ENCODE results near the gene CAMSAP1. TPM values are rescaled to one million over a fixed set of nuclear protein-coding genes. Genes with fewer than 3 reads are reported as not detected.

Gene CAMSAP1
- total RNA-seq, 1 donor from 2014 or later: 34.8 TPM

DNA sequence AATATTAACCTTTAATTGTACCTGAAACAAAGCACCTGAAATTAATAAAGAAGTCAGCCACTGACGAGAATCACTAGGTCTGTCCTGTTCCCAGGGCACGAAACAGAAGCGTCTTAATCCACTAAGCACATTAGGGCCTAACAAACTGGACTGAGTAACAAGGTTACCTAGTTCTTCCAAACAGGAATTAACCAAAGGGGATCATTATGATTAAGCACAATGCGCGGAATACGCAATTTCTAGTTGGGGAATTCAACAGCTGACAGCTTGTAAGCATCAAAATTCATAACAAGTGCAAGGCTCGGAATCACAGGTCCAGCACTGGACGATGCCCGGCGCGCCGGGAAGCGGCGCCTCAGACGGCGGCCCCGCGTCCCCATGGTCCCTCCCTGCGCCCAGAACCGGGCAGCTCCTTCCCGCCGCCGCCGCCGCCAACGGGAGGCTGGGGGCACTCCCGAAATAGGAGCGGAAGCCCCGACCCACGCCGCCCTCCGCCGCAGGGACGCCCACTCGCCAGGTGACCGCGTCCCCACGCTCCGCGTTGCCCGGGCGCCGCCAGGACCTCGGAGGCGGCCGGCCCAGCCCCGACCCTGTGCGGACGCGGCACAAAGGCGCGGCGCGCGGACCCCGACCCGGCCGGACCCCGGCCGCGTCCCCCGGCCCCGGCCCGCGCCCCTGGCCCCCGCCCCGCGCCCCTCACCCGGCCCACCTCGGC, 898 bp downstream of the CAMSAP1 start:
- H3K27ac Mint-ChIP-seq (ENCODE audit: unreplicated experiment): peak overlapping the region; percentile 16
- H3K4me1 Mint-ChIP-seq (ENCODE audit: low read depth, unreplicated experiment): peaks cover 14% of the 10 kb centered on the region
- peak overlapping the region; percentile 68 for H3K4me3 ChIP-seq (ENCODE audit: insufficient read depth, low read depth, low read length)
- H3K79me2 ChIP-seq (ENCODE audit: insufficient read depth, low read length): peaks cover 82% of the 10 kb centered on the region
- H3K9me3 Mint-ChIP-seq (ENCODE audit: unreplicated experiment): peaks cover 15% of the 10 kb centered on the region
- peak overlapping the region; percentile 89 for H3K4me3 Mint-ChIP-seq (ENCODE audit: unreplicated experiment)
- peak overlapping the region; percentile 58 for H3K9ac ChIP-seq (ENCODE audit: low read length)
- peaks cover 27% of the 10 kb centered on the region for H3K4me1 ChIP-seq (ENCODE audit: insufficient read depth, low read length)
- no peak overlapping the region for H2AFZ ChIP-seq (ENCODE audit: low read depth, low read length)
- FAIRE-seq: no peak
- no peaks in the 10 kb centered on the region for H3K27me3 ChIP-seq (ENCODE audit: insufficient read depth, low read length)
- H3K4me2 ChIP-seq (ENCODE audit: low read length): peak overlapping the region; percentile 81
- H4K20me1 ChIP-seq (ENCODE audit: insufficient read depth, low read length): peaks cover 71% of the 10 kb centered on the region
- TF ChIP-seq EZH2 (IDR thresholded peaks at IDR 0.05; ENCODE audit: insufficient read depth, low read length): no peak
- TF ChIP-seq, protein P1, sequence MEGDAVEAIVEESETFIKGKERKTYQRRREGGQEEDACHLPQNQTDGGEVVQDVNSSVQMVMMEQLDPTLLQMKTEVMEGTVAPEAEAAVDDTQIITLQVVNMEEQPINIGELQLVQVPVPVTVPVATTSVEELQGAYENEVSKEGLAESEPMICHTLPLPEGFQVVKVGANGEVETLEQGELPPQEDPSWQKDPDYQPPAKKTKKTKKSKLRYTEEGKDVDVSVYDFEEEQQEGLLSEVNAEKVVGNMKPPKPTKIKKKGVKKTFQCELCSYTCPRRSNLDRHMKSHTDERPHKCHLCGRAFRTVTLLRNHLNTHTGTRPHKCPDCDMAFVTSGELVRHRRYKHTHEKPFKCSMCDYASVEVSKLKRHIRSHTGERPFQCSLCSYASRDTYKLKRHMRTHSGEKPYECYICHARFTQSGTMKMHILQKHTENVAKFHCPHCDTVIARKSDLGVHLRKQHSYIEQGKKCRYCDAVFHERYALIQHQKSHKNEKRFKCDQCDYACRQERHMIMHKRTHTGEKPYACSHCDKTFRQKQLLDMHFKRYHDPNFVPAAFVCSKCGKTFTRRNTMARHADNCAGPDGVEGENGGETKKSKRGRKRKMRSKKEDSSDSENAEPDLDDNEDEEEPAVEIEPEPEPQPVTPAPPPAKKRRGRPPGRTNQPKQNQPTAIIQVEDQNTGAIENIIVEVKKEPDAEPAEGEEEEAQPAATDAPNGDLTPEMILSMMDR (IDR thresholded peaks at IDR 0.05; ENCODE audit: insufficient read depth, low read depth, low read length): no peak
- no peaks in the 10 kb centered on the region for H3K9me3 ChIP-seq (ENCODE audit: insufficient read depth, low read depth, low read length)
- peak; percentile 45 for DNase-seq (ENCODE audit: low read depth)
- H3K36me3 ChIP-seq (ENCODE audit: insufficient read depth, low read length): peaks cover 3% of the 10 kb centered on the region
- H3K27ac ChIP-seq (ENCODE audit: low read depth, low read length): no peak overlapping the region
- H3K27me3 Mint-ChIP-seq (ENCODE audit: low read depth, unreplicated experiment): no peaks in the 10 kb centered on the region
- H3K36me3 Mint-ChIP-seq (ENCODE audit: low read depth, unreplicated experiment): peaks cover 29% of the 10 kb centered on the region

DNA sequence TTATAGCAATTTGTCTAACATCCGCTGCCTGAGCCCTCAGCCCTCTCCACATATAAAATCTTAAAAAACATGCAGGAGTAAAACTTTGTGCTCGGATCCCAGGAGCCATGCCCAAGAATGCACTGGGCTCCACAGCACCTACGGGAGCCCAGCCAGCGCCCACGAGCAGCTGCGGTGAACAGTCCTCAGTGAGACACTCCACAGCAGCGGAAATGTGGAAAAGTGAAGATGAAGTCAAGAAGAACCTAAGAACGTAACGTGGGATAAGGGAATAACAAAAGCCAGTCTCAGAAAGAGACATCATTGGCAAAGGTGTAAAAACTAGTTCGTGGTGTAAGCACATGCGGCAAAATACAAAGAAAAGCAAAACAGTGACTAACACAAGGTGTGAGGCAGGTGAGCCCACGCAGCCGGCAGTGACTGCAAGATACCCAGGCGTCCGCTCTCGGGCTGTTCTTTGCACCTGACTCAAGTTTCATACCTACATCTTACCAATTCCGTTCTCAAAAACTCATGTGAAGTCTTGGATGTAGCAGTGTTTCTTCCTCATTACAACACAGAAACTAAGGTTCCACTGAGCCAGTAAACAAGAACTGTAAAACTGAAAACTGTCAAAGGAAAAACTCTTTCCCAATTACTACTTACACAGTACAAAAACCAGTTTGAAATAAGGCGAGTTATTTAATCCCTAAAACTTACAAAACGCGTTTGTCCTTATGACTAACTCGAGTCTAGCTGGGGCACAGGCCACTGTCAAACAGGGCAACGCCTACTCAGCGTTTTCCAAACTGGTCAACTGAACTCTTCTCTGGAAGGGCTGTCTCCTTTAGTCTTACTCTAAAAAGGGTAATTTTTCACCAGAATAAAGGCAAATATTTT, 1.7 kb downstream of the CAMSAP1 start:
- Mint-ChIP-seq H3K36me3 (ENCODE audit: low read depth, unreplicated experiment) (peaks cover 21% of the 10 kb centered on the region), H3K4me3 (ENCODE audit: unreplicated experiment) (peak overlapping the region; percentile 89)

More for the DNA sequence above, 1.7 kb downstream of the CAMSAP1 start:
- Histone ChIP-seq H3K27me3 (ENCODE audit: insufficient read depth, low read length) (no peaks in the 10 kb centered on the region), H3K79me2 (ENCODE audit: insufficient read depth, low read length) (peaks cover 84% of the 10 kb centered on the region), H3K4me1 (ENCODE audit: insufficient read depth, low read length) (peaks cover 27% of the 10 kb centered on the region), H3K4me2 (ENCODE audit: low read length) (peak overlapping the region; percentile 81), H3K27ac (ENCODE audit: low read depth, low read length) (peak overlapping the region; percentile 22), H4K20me1 (ENCODE audit: insufficient read depth, low read length) (peaks cover 72% of the 10 kb centered on the region), H3K9me3 (ENCODE audit: insufficient read depth, low read depth, low read length) (no peaks in the 10 kb centered on the region), H3K4me3 (ENCODE audit: insufficient read depth, low read depth, low read length) (peak overlapping the region; percentile 68), H3K9ac (ENCODE audit: low read length) (peak overlapping the region; percentile 58), H3K36me3 (ENCODE audit: insufficient read depth, low read length) (peaks cover 2% of the 10 kb centered on the region), H2AFZ (ENCODE audit: low read depth, low read length) (no peak overlapping the region)
- no peak for FAIRE-seq
- no peak for DNase-seq (ENCODE audit: low read depth)
- H3K9me3 Mint-ChIP-seq (ENCODE audit: unreplicated experiment): peaks cover 14% of the 10 kb centered on the region
- no peaks in the 10 kb centered on the region for H3K27me3 Mint-ChIP-seq (ENCODE audit: low read depth, unreplicated experiment)
- peak overlapping the region; percentile 16 for H3K27ac Mint-ChIP-seq (ENCODE audit: unreplicated experiment)
- H3K4me1 Mint-ChIP-seq (ENCODE audit: low read depth, unreplicated experiment): peaks cover 16% of the 10 kb centered on the region
- TF ChIP-seq EZH2 (IDR thresholded peaks at IDR 0.05; ENCODE audit: insufficient read depth, low read length): no peak
- TF ChIP-seq, protein P1 (IDR thresholded peaks at IDR 0.05; ENCODE audit: insufficient read depth, low read depth, low read length): no peak
